ENCODE data around the gene PRIMA1.

DNA sequence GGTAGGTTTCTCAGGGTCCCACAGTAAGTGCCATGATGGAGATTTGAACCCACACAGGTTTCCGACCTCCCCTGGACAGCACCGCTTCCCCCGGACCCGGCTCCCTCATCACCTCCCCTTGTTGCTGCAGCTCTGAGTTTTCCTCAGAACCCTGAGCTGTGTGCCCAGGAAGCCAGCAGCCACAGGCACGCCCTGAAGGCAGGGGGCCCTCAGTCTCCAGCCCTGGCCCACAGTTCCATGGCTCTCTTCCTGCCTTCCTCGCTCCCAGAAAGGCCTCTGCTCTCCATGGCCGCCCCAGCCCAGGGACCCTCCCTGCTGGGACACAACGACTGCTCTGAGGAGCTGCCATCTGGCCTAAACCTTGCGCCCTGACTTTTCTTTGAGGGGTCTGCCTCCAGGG lies 35.8 kb upstream of the PRIMA1 start:
- TF ChIP-seq, protein P1, sequence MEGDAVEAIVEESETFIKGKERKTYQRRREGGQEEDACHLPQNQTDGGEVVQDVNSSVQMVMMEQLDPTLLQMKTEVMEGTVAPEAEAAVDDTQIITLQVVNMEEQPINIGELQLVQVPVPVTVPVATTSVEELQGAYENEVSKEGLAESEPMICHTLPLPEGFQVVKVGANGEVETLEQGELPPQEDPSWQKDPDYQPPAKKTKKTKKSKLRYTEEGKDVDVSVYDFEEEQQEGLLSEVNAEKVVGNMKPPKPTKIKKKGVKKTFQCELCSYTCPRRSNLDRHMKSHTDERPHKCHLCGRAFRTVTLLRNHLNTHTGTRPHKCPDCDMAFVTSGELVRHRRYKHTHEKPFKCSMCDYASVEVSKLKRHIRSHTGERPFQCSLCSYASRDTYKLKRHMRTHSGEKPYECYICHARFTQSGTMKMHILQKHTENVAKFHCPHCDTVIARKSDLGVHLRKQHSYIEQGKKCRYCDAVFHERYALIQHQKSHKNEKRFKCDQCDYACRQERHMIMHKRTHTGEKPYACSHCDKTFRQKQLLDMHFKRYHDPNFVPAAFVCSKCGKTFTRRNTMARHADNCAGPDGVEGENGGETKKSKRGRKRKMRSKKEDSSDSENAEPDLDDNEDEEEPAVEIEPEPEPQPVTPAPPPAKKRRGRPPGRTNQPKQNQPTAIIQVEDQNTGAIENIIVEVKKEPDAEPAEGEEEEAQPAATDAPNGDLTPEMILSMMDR (IDR thresholded peaks at IDR 0.05) = no peak
- TF ChIP-seq, protein P2, sequence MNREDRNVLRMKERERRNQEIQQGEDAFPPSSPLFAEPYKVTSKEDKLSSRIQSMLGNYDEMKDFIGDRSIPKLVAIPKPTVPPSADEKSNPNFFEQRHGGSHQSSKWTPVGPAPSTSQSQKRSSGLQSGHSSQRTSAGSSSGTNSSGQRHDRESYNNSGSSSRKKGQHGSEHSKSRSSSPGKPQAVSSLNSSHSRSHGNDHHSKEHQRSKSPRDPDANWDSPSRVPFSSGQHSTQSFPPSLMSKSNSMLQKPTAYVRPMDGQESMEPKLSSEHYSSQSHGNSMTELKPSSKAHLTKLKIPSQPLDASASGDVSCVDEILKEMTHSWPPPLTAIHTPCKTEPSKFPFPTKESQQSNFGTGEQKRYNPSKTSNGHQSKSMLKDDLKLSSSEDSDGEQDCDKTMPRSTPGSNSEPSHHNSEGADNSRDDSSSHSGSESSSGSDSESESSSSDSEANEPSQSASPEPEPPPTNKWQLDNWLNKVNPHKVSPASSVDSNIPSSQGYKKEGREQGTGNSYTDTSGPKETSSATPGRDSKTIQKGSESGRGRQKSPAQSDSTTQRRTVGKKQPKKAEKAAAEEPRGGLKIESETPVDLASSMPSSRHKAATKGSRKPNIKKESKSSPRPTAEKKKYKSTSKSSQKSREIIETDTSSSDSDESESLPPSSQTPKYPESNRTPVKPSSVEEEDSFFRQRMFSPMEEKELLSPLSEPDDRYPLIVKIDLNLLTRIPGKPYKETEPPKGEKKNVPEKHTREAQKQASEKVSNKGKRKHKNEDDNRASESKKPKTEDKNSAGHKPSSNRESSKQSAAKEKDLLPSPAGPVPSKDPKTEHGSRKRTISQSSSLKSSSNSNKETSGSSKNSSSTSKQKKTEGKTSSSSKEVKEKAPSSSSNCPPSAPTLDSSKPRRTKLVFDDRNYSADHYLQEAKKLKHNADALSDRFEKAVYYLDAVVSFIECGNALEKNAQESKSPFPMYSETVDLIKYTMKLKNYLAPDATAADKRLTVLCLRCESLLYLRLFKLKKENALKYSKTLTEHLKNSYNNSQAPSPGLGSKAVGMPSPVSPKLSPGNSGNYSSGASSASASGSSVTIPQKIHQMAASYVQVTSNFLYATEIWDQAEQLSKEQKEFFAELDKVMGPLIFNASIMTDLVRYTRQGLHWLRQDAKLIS (CRISPR knock-in tag; IDR thresholded peaks at IDR 0.05; ENCODE audit: borderline replicate concordance) = no peak
- TF ChIP-seq, protein P3, sequence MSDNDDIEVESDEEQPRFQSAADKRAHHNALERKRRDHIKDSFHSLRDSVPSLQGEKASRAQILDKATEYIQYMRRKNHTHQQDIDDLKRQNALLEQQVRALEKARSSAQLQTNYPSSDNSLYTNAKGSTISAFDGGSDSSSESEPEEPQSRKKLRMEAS (CRISPR knock-in tag; IDR thresholded peaks at IDR 0.05) = no peak
- TF ChIP-seq ZSCAN18 (CRISPR knock-in tag; IDR thresholded peaks at IDR 0.05) = no peak
- TF ChIP-seq CBFB (CRISPR knock-in tag; IDR thresholded peaks at IDR 0.05; ENCODE audit: low read depth) = no peak
- no peak for TF ChIP-seq USF2 (CRISPR knock-in tag; IDR thresholded peaks at IDR 0.05)
- TF ChIP-seq ATF2 (CRISPR knock-in tag; IDR thresholded peaks at IDR 0.05; ENCODE audit: borderline replicate concordance, low read depth) = no peak
